WERI-Rb-1 (cell line): ENCODE data around the gene FANCD2OS.
"Not testable (repeated sequence)": the region's sequence is repeated elsewhere in the genome, so short reads cannot be mapped to it uniquely, and the experiment has no call there.

Experiments used
- DNase-seq: peaks from one replicate; pipeline ENCODE4 v3.0.0-alpha.2; 2020
- H3K27ac ChIP-seq: fragments of 250-450 bp; sonication (Bioruptor Pico); 2 replicates; pipeline ENCODE4 v1.5.1; 2020; ENCODE audit warnings: mild to moderate bottlenecking, moderate library complexity
- H3K27me3 ChIP-seq: fragments of 250-450 bp; sonication (Bioruptor Pico); 2 replicates; pipeline ENCODE4 v1.5.1; 2021; ENCODE audit warnings: mild to moderate bottlenecking, low read depth, moderate library complexity; ENCODE audit not compliant: insufficient read depth, severe bottlenecking
- H3K36me3 ChIP-seq: fragments of 250-450 bp; sonication (Bioruptor Pico); 2 replicates; pipeline ENCODE4 v1.5.1; 2020; ENCODE audit warnings: mild to moderate bottlenecking, moderate library complexity
- H3K4me3 ChIP-seq: 2 replicates; pipeline ENCODE4 v1.5.1; 2011; ENCODE audit warnings: low read depth, mild to moderate bottlenecking, control low read depth, low read length
- H3K9me3 ChIP-seq: fragments of 250-450 bp; sonication (Bioruptor Pico); 2 replicates; pipeline ENCODE4 v1.5.1; 2021; ENCODE audit warnings: mild to moderate bottlenecking, moderate library complexity; ENCODE audit not compliant: severe bottlenecking
- CTCF ChIP-seq: IDR thresholded peaks from 2 replicates; pipeline ENCODE4 v1.5.1; 2011; ENCODE audit warnings: low read depth, mild to moderate bottlenecking, control low read depth, inconsistent platforms, low read length

The FANCD2OS gene

GRCh38 chr3:10116138-10116460 lies 8.0 kb upstream of the FANCD2OS start:
- peak overlapping the region; percentile 88 for H3K4me3 ChIP-seq
- H3K27ac ChIP-seq, result peak overlapping the region; percentile 73
- TF ChIP-seq CTCF, result no peak
- H3K27me3 ChIP-seq, result no peaks in the 10 kb centered on the region
- no peak for DNase-seq
- peaks cover 34% of the 10 kb centered on the region for H3K36me3 ChIP-seq
- no peaks in the 10 kb centered on the region for H3K9me3 ChIP-seq

GRCh38 chr3:10115326-10116137 lies 7.5 kb upstream of the FANCD2OS start, which contains the start of gene BRK1:
Gene BRK1 (plus strand): TSS chr3:10115675. CDS start chr3:10115702, 27 bp downstream.
- H3K27ac ChIP-seq, result peak within 1 kb of the TSS; percentile 73
- peak; percentile 94 for DNase-seq

GRCh38 chr3:10106919-10107318 lies 1.1 kb downstream of the FANCD2OS start:
- no peaks in the 10 kb centered on the region for H3K9me3 ChIP-seq
- H3K27me3 ChIP-seq, result no peaks in the 10 kb centered on the region
- H3K27ac ChIP-seq, result no peak overlapping the region
- TF ChIP-seq CTCF, result no peak
- no peaks in the 10 kb centered on the region for H3K36me3 ChIP-seq
- DNase-seq, result no peak
- no peak overlapping the region for H3K4me3 ChIP-seq

More at GRCh38 chr3:10115326-10116137, 7.5 kb upstream of the FANCD2OS start, which contains the start of gene BRK1:
- Histone ChIP-seq H3K4me3 (peak within 1 kb of the TSS; percentile 88), H3K9me3 (no peaks in the 10 kb centered on the region), H3K27me3 (no peaks in the 10 kb centered on the region), H3K36me3 (peaks cover 28% of the 10 kb centered on the region)
- TF ChIP-seq CTCF, result no peak

- H3K36me3 ChIP-seq, result peaks cover 6% of the 10 kb centered on the region
- TF ChIP-seq CTCF, result no peak
- no peak overlapping the region for H3K4me3 ChIP-seq
- DNase-seq, result no peak
- H3K27me3 ChIP-seq, result no peaks in the 10 kb centered on the region
- H3K27ac ChIP-seq, result no peak overlapping the region
- no peaks in the 10 kb centered on the region for H3K9me3 ChIP-seq
These were observed 9.0 kb downstream of the FANCD2OS start for GRCh38 chr3:10099041-10099440.

- no peak for DNase-seq
- no peak overlapping the region for H3K4me3 ChIP-seq
- H3K9me3 ChIP-seq, result no peaks in the 10 kb centered on the region
- H3K27ac ChIP-seq, result peak overlapping the region; percentile 82
- H3K36me3 ChIP-seq, result peaks cover 22% of the 10 kb centered on the region
- H3K27me3 ChIP-seq, result no peaks in the 10 kb centered on the region
- no peak for TF ChIP-seq CTCF
These were observed 14.4 kb downstream of the FANCD2OS start for GRCh38 chr3:10093678-10094077.

- not testable (repeated sequence) for H3K27ac ChIP-seq, H3K9me3 ChIP-seq, DNase-seq, H3K4me3 ChIP-seq, H3K27me3 ChIP-seq
- peaks cover 32% of the 10 kb centered on the region for H3K36me3 ChIP-seq
These were observed 16.7 kb downstream of the FANCD2OS start for GRCh38 chr3:10091387-10091786.

- not testable (repeated sequence) for DNase-seq, H3K27me3 ChIP-seq, H3K9me3 ChIP-seq, H3K27ac ChIP-seq, H3K4me3 ChIP-seq
- peaks cover 37% of the 10 kb centered on the region for H3K36me3 ChIP-seq
These were observed 17.3 kb downstream of the FANCD2OS start for GRCh38 chr3:10090774-10091173.
